Suppressor macrophage treated with lipopolysaccharide for 4 hours (primary cell): ENCODE data around the gene PLEKHA8.
"Not testable (repeated sequence)": the region's sequence is repeated elsewhere in the genome, so short reads cannot be mapped to it uniquely, and the experiment has no call there.

ENCODE experiments used
- DNase-seq: peaks from one replicate; pipeline ENCODE4 v3.0.0-alpha.2; 2020

The PLEKHA8 gene

GRCh38 chr7:30068117-30068516, 39.9 kb downstream of the PLEKHA8 start:
- DNase-seq, result no peak

DNA sequence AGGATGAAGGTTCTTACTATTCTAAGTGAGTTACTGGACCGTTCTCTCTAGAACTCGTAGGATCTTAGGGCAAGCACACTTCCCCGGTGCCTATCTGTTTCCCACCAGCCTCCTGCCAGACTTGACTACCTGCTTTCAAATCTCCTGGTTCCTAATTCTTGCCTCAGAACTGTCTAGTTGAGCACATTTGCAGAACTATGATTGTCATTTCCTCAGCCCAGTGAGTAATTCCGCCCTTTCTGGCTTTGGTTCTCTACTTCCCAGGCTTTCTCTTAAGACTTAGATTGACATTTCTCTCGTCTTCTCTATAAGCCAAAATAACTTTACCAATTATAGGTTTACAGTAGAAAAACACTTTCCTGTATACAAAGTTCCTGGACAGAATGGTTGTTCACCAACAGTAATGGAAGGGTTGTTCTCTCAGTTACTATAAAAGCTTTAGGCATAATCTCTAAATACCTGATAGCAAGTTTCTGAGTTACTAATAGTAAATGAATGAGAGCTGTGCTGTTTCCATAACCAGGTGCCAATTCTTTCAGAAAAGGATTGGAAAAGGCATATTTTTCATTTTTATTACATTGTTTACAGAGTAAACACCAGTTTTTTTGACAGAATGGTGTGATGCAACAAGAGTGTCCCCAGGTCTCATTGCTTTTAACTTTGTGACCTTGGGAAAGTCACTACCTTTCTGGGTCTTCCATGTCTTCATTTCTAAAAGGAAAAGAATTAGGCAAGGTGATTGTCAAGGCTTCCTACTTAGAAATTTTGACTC, 41.1 kb downstream of the PLEKHA8 start:
- DNase-seq, result peak; percentile 9

DNA sequence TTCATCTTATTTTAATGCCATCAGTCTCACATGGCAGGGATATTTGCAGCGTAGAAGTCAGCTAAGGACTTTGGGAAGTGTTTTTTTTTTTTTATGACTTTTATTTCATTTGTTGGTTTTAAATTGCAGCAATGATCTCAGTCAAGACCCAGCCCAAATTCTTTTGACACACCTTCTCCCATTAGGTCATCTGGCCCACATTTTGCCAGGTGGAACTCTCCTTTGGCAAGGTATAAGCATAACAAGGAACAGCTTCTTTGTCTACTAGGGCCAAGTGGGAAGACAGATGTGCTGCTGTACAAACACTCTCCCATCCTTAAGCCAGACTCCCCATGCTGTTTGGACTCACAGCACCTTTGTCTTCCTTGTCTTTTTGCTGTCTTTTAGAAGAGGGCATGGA, 41.8 kb downstream of the PLEKHA8 start:
- no peak for DNase-seq

DNA sequence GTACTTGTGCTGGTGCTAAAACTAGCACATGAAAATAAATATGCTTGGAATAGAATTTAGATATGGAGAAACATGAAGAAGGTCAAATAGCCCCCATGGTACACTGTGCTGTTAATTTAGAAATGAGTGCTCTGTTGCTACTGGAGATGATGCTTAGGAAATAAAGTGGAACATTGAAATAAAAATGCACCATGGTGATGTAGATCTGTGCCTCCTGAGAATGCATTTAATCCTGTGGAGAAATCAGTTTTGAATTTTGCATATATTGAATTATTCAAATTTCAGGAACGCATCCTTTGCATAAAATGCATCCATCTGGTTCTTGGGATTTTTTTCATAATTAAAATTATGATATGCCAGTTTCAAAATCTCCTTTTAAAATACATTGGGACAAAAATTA, 44.5 kb downstream of the PLEKHA8 start:
- DNase-seq, result no peak

GRCh38 chr7:30074422-30075030, 46.3 kb downstream of the PLEKHA8 start:
- DNase-seq, result peak; percentile 35

GRCh38 chr7:30076411-30076810, 48.2 kb downstream of the PLEKHA8 start:
- no peak for DNase-seq

DNA sequence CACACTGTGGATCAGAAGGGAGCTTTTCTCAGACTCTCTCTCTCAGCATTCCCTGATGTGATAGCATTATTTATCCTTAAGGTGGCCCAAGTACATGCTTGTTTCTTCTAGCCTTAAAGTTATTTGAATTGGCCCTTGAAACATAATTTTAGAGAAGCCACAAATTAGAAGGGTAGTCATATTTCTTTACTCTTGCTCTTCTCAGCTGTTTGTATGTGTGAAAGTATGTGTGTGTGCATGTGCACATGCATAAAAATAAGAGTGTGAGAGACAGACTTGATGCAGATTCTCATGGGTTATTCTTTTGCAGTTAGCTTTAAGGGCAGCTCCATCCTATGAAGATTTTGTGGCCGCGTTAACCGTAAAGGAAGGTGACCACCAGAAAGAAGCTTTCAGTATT, 50.1 kb downstream of the PLEKHA8 start:
- DNase-seq, result no peak

DNA sequence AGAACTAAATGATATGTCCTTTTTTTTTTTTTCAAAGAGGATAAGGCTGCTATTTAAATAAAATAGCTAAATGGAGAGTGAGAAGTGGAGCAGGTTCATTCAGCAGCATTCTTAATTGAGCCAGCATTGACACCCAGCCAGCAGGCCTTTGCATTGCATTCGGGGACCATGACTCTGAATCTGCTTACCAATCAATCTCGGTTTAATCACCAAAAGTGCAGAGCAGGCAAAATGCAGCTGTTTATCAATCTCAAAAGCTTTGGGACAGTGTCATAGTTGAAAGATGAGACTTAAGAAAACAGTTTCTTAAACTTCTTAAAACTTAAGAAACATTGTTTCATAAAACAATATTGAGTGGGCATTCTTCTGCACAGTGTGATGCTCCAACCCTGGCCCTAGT, 51.7 kb downstream of the PLEKHA8 start:
- DNase-seq, result no peak

DNA sequence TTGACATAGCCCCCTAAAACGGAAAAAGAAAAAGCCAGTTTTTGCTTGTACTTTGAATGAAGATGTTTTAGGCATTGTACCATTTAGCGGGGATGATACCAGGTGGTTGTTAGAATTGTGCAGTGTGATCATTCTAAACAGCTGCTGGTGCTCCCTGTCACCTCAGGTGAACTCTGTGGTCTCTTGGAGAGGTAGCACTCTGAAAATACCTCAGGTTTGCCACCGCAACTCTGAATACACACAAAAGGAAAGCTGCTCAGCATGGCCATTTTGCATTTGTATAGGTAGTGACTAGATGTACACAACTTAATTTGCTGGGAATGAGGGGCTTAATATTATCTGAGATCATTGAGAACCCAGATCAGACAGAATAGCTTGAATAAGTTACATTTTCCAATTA, 52.6 kb downstream of the PLEKHA8 start:
- no peak for DNase-seq

GRCh38 chr7:30082686-30083085, 54.5 kb downstream of the PLEKHA8 start:
- no peak for DNase-seq

DNA sequence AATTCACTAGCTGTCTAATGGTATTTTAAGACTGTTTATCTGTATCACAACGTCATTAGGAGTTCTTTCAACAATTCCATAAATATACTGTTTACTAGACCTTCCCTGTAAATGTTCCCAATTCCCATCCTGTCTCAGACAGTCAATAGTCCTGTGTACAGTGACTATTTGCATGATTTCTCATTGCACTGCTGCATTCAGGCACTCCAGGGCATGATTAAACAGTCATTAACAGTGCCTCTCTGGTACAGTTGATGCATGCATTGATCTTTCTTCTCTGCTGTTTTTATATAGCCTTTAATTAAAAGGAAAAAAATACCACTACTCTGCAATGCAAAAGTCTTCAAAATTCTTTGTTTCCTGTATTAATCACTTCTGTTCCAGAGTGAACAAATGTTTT, 55.1 kb downstream of the PLEKHA8 start:
- DNase-seq, result no peak

- no peak for DNase-seq
Observed at GRCh38 chr7:30084212-30084611, 56.0 kb downstream of the PLEKHA8 start.

DNA sequence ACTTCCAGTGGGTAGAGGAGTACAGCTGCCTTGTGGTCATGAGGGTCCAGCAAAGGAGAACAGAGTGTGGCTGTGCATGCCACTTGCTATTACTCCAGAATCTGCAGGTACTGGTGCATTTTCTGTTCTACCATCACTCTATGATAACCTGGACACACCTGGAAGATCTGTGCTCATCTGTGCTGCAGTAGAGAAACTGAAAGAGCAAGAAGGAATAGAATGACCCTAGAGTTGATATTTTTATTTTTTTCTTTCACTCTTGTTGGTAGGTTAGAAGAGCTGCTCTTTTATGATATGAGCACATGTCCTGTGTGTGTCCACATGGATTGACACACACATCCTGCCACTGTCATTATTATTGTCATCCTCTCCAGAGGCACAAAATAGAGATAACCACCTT, 58.3 kb downstream of the PLEKHA8 start:
- no peak for DNase-seq

- DNase-seq, result no peak
Observed at GRCh38 chr7:30087371-30087770, 59.2 kb downstream of the PLEKHA8 start.

DNA sequence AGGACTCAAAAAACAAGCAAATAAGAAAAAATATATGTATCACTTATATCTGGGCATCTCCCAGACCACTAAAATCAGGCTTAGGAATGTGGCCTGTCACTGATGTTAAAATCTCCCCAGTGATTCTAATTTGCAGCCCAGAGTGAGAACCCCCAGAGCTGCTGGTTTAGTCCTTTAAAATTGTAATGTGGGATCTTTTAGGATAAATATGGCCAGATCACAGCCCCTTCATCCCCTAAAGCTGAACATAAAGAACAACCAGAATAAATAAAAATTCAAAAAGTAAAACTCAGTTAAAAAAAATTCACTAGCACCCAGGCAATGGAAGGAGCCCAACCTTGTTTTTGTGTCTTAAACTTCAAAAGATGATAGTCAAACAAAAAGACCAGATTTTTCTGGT, 60.1 kb downstream of the PLEKHA8 start:
- no peak for DNase-seq

DNA sequence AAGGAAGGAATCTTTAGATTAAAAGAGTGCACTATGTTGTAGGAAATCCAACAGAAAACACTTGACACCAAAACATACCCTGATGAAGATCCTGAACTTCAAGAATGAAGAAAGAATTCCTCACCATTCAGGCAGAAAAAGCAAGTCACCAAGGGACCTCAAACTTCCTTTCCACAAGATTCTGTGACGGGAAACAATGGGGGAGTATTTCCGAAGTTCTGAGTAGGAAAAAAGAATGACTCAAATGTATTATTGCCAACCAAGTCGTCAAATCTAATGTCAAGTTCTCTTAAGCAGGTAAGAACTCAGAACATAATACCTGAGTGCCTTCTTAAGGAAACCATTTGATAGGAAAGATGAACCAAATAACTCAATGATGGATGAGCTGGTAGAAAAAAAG, 61.9 kb downstream of the PLEKHA8 start:
- DNase-seq, result no peak

DNA sequence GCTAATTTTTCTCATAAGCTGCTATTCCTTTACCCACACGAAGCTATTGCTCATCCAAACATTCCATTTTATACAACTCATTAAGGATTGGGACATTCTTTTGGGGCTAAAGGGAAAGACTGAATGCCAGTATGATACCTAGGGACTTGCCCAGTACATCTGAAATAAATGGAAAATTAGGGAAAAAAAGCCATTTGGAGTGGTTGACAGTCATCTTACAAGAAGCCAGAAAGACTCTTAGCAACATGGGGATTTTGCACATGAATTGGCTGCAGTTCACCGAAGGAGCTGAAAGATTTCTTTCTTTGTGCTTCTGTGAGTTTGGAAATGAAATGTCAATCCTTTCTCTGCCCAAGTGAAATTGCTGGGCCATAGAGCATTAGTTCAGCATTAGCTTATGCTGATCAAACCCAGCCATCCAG, 63.3 kb downstream of the PLEKHA8 start:
- no peak for DNase-seq

DNA sequence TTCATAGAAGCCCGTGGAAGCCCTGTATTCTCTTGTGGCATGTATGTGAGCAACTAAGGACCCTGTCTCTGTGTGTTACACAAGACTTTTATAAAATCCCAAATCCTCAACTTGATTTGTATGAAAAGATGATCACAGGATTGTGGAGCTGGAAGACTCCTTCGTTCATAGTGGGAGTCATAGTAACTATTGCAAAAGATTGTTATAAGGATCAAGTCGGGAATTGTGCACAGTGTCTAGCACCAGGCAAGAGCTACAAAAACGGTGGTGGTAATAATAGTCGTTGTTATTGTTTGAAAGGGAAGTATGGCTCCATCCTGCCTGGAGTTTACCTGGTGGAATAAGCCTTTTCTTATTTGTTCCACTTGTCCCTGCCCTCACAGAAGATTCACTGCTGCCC, 63.8 kb downstream of the PLEKHA8 start:
- DNase-seq, result no peak

GRCh38 chr7:30093420-30093952, 65.3 kb downstream of the PLEKHA8 start:
- DNase-seq, result no peak

DNA sequence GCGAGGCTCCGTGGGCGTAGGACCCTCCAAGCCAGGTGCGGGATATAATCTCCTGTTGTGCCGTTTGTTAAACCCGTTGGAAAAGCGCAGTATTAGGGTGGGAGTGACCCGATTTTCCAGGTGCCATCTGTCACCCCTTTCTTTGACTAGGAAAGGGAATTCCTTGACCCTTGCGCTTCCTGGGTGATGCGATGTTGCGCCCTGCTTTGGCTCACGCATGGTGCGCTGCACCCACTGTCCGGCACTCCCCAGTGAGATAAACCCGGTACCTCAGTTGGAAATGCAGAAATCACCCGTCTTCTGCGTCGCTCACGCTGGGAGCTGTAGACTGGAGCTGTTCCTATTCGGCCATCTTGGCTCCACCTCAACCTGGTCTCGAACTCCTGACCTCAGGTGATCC, 70.4 kb downstream of the PLEKHA8 start:
- DNase-seq, result not testable (repeated sequence)

DNA sequence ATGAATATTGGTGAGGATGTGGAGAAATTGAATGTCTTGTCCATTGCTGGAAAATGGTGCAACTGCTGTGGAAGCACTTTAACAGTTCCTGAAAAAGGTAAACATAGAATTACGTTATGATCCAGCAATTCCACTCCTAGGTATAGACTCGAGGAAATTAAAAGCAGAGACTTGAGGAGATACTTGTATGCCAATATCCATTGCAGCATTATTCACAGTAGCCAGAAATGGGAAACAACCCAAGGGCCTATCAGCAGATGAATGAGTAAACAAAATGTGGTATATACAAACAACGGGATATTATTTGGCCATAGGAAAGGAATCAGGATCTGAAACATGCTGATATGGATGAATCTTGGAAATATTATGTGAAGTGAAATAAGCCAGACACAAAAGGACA, 74.1 kb downstream of the PLEKHA8 start:
- DNase-seq, result no peak

- DNase-seq, result no peak
Observed at GRCh38 chr7:30104157-30104556, 75.9 kb downstream of the PLEKHA8 start.

- DNase-seq, result no peak
Observed at GRCh38 chr7:30112103-30112713, 84.0 kb downstream of the PLEKHA8 start.

DNA sequence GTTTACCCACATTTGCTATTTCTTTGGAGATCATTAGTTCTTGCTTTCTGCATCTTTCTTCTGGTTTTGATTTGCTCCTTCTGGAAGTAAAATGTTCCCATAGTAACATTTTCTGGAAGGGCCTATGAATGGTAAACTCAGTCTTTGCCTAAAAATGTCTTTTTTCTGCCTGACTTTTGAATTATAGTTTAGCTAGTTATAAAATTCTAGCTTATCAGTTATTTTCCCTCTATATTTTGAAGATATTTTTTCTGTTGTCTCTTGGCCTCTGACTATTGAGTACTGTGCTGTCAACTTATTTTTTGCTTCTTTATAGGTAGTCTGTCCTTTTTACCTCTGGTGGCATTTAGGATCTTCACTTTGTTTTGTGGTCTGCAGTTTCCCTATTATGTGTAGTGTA, 84.9 kb downstream of the PLEKHA8 start:
- no peak for DNase-seq
